ENCODE measurements around the gene MYT1. TPM values are rescaled to one million over a fixed set of nuclear protein-coding genes. Genes with fewer than 3 reads are reported as not detected.

MYT1 gene
- total and polyA plus RNA-seq, 2 of the 13 experiments (the other 11 are each of a cell fraction or from before 2014, with no cell fraction given), result 0.58 to 2.5 TPM

- TF ChIP-seq RNF2 (conservative IDR thresholded peaks at IDR 0.05; ENCODE audit: low read depth), result peak; percentile 98
- peak; percentile 97 for TF ChIP-seq SAP130 (CRISPR knock-in tag; IDR thresholded peaks at IDR 0.05; ENCODE audit: low read depth)
- no peak for TF ChIP-seq ZNF597 (CRISPR knock-in tag; IDR thresholded peaks at IDR 0.05)
- TF ChIP-seq ZNF530 (CRISPR knock-in tag; IDR thresholded peaks at IDR 0.05; ENCODE audit: low read depth), result no peak
- no peak for TF ChIP-seq ZNF362 (CRISPR knock-in tag; IDR thresholded peaks at IDR 0.05; ENCODE audit: borderline replicate concordance)
- TF ChIP-seq ZNF615 (CRISPR knock-in tag; IDR thresholded peaks at IDR 0.05; ENCODE audit: borderline replicate concordance), result no peak
- TF ChIP-seq GLMP (CRISPR knock-in tag; IDR thresholded peaks at IDR 0.05; ENCODE audit: borderline replicate concordance), result no peak
- TF ChIP-seq ZMYM4 (CRISPR knock-in tag; IDR thresholded peaks at IDR 0.05), result peak; percentile 45; the same call in 1 of the 2 replicates
- TF ChIP-seq ZNF235 (CRISPR knock-in tag; IDR thresholded peaks at IDR 0.05; ENCODE audit: borderline replicate concordance), result no peak
- peak; percentile 14; the same call in 1 of the 2 replicates for TF ChIP-seq AHR (CRISPR knock-in tag; IDR thresholded peaks at IDR 0.05)
- TF ChIP-seq ZNF737 (CRISPR knock-in tag; IDR thresholded peaks at IDR 0.05; ENCODE audit: borderline replicate concordance), result no peak
- TF ChIP-seq BHLHE40 (IDR thresholded peaks at IDR 0.05; ENCODE audit: low read length), result peak; percentile 54; the same call in 1 of the 2 replicates
- no peak for TF ChIP-seq CC2D1A (CRISPR knock-in tag; IDR thresholded peaks at IDR 0.05)
- no peak for TF ChIP-seq ZNF576 (CRISPR knock-in tag; IDR thresholded peaks at IDR 0.05)
- TF ChIP-seq, protein P1, sequence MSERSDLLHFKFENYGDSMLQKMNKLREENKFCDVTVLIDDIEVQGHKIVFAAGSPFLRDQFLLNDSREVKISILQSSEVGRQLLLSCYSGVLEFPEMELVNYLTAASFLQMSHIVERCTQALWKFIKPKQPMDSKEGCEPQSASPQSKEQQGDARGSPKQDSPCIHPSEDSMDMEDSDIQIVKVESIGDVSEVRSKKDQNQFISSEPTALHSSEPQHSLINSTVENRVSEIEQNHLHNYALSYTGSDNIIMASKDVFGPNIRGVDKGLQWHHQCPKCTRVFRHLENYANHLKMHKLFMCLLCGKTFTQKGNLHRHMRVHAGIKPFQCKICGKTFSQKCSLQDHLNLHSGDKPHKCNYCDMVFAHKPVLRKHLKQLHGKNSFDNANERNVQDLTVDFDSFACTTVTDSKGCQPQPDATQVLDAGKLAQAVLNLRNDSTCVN (CRISPR knock-in tag; IDR thresholded peaks at IDR 0.05; ENCODE audit: borderline replicate concordance), result no peak; the same call in 1 of the 2 replicates
- TF ChIP-seq SETDB1 (CRISPR knock-in tag; IDR thresholded peaks at IDR 0.05; ENCODE audit: borderline replicate concordance), result no peak
- no peak for TF ChIP-seq SMC3 (IDR thresholded peaks at IDR 0.05; ENCODE audit: low read length)
- no peak for TF ChIP-seq SUZ12 (IDR thresholded peaks at IDR 0.05; ENCODE audit: low read depth, low read length)
- TF ChIP-seq SP1 (IDR thresholded peaks at IDR 0.05), result no peak
- TF ChIP-seq SP1 (CRISPR knock-in tag; IDR thresholded peaks at IDR 0.05), result no peak; the same call in 1 of the 2 replicates
- TF ChIP-seq TSC22D2 (CRISPR knock-in tag; IDR thresholded peaks at IDR 0.05; ENCODE audit: borderline replicate concordance), result no peak; the same call in 1 of the 2 replicates
- TF ChIP-seq MTA1 (CRISPR knock-in tag; IDR thresholded peaks at IDR 0.05; ENCODE audit: borderline replicate concordance), result no peak
Measured at GRCh38 chr20:64188682-64189529, 24.7 kb downstream of the MYT1 start (continued).

All from HepG2 (cell line).